Epithelial cell of prostate (primary cell): ENCODE results near the gene MRPL28.
"Not testable (repeated sequence)": the region's sequence is repeated elsewhere in the genome, so short reads cannot be mapped to it uniquely, and the experiment has no call there.

Source experiments
- DNase-seq: peaks from one replicate; pipeline ENCODE4 v3.0.0-alpha.2; 2011; ENCODE audit warnings: low read depth, low spot score
- H3K27ac ChIP-seq: fragments of 450-650 bp; 2 replicates; pipeline ENCODE4 v1.5.1; 2017; ENCODE audit warnings: mild to moderate bottlenecking

Gene MRPL28

GRCh38 chr16:370443-370842, at the start of gene MRPL28:
Gene MRPL28, minus strand, starts transcription at chr16:370538. Its CDS starts 320 bp downstream, at chr16:370218.
- DNase-seq, result peak; percentile 68
- peak within 1 kb of the TSS; percentile 40 for H3K27ac ChIP-seq

- not testable (repeated sequence) for H3K27ac ChIP-seq, DNase-seq
These were observed 44.8 kb upstream of the MRPL28 start for GRCh38 chr16:415170-415498.

GRCh38 chr16:414395-415169, 44.2 kb upstream of the MRPL28 start:
- H3K27ac ChIP-seq, result no peak overlapping the region
- no peak for DNase-seq

GRCh38 chr16:411576-412265, 41.4 kb upstream of the MRPL28 start:
- H3K27ac ChIP-seq, result no peak overlapping the region
- DNase-seq, result no peak

GRCh38 chr16:410516-411178, 40.3 kb upstream of the MRPL28 start:
- no peak for DNase-seq
- no peak overlapping the region for H3K27ac ChIP-seq

GRCh38 chr16:407253-407652, 36.9 kb upstream of the MRPL28 start:
- H3K27ac ChIP-seq, result no peak overlapping the region
- no peak for DNase-seq

- H3K27ac ChIP-seq, result no peak overlapping the region
- no peak for DNase-seq
These were observed 35.5 kb upstream of the MRPL28 start for GRCh38 chr16:405548-406506.

GRCh38 chr16:404971-405486, 34.7 kb upstream of the MRPL28 start:
- no peak overlapping the region for H3K27ac ChIP-seq
- no peak for DNase-seq

GRCh38 chr16:401468-402348, 31.4 kb upstream of the MRPL28 start, which contains the start of gene DECR2:
Gene DECR2, plus strand, starts transcription at chr16:401885. Its CDS starts 79 bp downstream, at chr16:401964.
- peak; percentile 44 for DNase-seq
- peak within 1 kb of the TSS; percentile 63 for H3K27ac ChIP-seq

GRCh38 chr16:400061-400591, 29.8 kb upstream of the MRPL28 start:
- H3K27ac ChIP-seq, result no peak overlapping the region
- DNase-seq, result no peak

GRCh38 chr16:399340-400019, 29.1 kb upstream of the MRPL28 start:
- no peak for DNase-seq
- H3K27ac ChIP-seq, result no peak overlapping the region

GRCh38 chr16:398561-399339, 28.4 kb upstream of the MRPL28 start:
- no peak overlapping the region for H3K27ac ChIP-seq
- no peak for DNase-seq

GRCh38 chr16:397736-398332, 27.5 kb upstream of the MRPL28 start:
- no peak overlapping the region for H3K27ac ChIP-seq
- DNase-seq, result no peak

- DNase-seq, result no peak
- no peak within 1 kb of the TSS for H3K27ac ChIP-seq
These were observed 26.9 kb upstream of the MRPL28 start, which contains the start of gene NME4 for GRCh38 chr16:397135-397661. Gene NME4, plus strand, starts transcription at chr16:397199. Its CDS starts 24 bp downstream, at chr16:397223.

- H3K27ac ChIP-seq, result no peak overlapping the region
- no peak for DNase-seq
These were observed 26.3 kb upstream of the MRPL28 start for GRCh38 chr16:396605-397004.

- H3K27ac ChIP-seq, result no peak overlapping the region
- DNase-seq, result no peak
These were observed 25.9 kb upstream of the MRPL28 start for GRCh38 chr16:396199-396598.
